Fibroblast of villous mesenchyme (primary cell): ENCODE results near the gene ATP2A2. TPM values are rescaled to one million over a fixed set of nuclear protein-coding genes. Genes with fewer than 3 reads are reported as not detected.

Experiments used
- DNase-seq: peaks from one replicate; pipeline ENCODE4 v3.0.0-alpha.2; 2010; ENCODE audit warnings: low read depth
- H3K4me3 ChIP-seq: 2 replicates; pipeline ENCODE4 v1.5.1; 2011; ENCODE audit warnings: low read depth, mild to moderate bottlenecking, low read length
- total RNA-seq: library from RNA; depleted of rRNA; stranded (reverse); fragments of >200 nt; gene quantifications from 2 replicates; pipeline ENCODE4 v1.2.3, GENCODE V29; 2012
- TF ChIP-seq, protein P1 (sequence below): IDR thresholded peaks from 2 replicates; pipeline ENCODE4 v1.5.1; 2012; ENCODE audit warnings: low read depth, mild to moderate bottlenecking, low read length; ENCODE audit not compliant: insufficient read depth

ATP2A2 gene
- total RNA-seq, 1 donor: 247 TPM

DNA sequence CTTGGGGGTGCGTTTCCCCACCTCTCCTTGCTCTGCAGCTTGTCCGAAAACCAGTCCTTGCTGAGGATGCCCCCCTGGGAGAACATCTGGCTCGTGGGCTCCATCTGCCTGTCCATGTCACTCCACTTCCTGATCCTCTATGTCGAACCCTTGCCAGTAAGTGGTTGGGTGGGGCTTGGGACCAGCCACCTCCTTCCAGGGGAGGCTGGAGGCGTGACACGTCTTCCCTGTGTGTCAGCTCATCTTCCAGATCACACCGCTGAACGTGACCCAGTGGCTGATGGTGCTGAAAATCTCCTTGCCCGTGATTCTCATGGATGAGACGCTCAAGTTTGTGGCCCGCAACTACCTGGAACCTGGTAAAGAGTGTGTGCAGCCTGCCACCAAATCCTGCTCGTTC lies 64.9 kb downstream of the ATP2A2 start:
- H3K4me3 ChIP-seq: no peak overlapping the region
- TF ChIP-seq, protein P1, sequence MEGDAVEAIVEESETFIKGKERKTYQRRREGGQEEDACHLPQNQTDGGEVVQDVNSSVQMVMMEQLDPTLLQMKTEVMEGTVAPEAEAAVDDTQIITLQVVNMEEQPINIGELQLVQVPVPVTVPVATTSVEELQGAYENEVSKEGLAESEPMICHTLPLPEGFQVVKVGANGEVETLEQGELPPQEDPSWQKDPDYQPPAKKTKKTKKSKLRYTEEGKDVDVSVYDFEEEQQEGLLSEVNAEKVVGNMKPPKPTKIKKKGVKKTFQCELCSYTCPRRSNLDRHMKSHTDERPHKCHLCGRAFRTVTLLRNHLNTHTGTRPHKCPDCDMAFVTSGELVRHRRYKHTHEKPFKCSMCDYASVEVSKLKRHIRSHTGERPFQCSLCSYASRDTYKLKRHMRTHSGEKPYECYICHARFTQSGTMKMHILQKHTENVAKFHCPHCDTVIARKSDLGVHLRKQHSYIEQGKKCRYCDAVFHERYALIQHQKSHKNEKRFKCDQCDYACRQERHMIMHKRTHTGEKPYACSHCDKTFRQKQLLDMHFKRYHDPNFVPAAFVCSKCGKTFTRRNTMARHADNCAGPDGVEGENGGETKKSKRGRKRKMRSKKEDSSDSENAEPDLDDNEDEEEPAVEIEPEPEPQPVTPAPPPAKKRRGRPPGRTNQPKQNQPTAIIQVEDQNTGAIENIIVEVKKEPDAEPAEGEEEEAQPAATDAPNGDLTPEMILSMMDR: no peak
- DNase-seq: no peak

DNA sequence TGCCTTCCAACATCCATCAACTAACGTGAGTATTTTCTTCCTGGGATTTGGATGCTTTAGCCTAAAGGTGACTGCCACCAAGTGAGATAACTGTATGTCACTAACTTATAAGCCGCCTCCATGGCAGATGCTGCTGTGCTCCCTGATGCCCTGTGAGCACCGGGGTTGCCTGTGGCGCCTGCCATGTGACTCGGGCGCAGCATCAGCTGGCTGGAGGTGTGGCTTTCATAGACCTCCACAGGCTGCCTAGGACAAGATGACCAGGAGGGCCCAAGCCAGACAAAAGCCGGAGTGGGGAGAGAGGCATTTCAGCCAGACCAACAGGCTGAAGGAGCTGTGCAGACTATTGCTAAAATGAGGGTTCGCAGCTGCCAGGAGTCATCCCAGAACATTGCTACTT lies 66.7 kb downstream of the ATP2A2 start:
- H3K4me3 ChIP-seq: no peak overlapping the region
- no peak for DNase-seq
- TF ChIP-seq, protein P1: no peak

DNA sequence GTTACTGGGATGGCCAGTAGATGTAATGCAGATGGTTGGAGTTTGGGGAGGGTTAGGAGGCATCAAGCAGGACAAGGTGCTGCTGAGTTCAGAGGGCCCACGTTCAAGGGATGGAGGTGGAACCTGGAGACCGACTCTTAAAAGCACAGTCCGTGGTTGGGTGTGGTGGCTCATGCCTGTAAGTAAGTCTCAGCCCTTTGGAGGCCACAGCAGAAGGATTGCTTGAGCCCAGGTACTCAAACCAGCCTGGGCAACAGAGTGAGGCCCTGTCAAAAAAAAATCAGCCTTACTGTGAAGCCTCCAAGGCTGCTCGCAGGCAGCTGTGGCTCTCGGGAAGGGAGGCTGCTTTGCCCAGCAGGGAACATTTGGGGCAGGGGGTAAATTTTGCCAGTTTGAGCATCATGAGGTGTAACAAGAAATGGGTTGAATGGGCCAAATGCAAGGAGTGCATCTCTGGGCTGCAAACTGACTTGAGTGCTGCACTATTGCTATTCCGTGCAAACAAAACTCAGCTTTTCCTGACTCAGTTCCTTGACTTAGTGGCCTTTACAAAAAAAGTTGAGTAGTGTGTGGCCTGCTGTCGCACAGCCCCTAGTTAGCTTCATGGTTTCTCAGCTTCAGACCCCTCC lies 67.5 kb downstream of the ATP2A2 start:
- no peak overlapping the region for H3K4me3 ChIP-seq

DNA sequence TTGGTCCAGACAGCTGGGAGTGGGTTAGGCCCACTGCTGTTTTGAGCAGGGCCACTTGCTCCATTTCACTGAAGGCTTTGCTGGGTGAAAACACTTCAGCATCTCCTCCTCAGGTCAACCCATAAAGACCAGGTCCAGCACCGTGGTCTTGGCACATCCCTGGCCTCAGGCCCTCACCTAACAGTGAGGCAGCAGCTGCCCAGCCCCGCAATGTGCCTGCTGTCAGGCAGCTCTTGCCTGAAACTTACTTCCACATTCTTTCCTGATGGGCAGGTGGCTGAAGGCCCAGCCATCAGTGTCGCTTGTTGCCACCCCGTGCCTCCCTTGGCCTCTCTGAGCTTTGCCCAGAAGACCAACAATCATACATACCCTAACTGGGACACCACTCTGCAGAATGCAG lies 68.0 kb downstream of the ATP2A2 start:
- no peak overlapping the region for H3K4me3 ChIP-seq
- no peak for DNase-seq
- TF ChIP-seq, protein P1: no peak

More for the DNA sequence above, 67.5 kb downstream of the ATP2A2 start:
- TF ChIP-seq, protein P1: no peak
- DNase-seq: no peak

DNA sequence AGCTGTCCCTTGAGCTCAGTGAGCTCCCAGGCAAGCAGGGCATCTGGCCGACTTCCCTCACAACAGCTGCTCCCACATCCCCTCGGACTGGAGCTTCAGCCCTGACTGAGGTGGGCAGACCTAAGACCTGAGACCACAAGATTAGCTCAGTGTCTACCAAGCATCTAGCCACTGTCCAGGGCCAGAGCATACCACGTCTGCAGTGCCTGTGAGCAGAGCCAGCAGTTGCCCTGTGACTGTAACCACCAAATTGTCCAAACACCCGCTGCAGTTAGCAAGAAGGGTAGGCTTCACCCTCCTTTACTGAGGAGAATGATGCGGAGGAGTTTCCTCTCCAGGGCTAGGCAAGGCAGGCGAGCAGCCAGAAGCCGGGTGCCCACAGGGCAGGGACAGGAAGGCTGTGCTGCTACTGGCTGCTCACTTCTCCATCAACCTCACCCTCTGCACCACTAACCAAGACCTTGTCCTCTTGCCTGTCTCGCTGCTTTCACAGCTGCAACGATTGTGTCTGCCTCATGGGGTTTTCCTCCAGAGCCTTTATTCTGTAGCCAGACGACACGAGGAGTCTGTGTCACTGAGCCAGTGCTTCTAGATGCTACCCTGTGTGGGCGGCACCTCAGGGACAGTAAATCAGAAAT lies 68.6 kb downstream of the ATP2A2 start:
- H3K4me3 ChIP-seq: no peak overlapping the region
- TF ChIP-seq, protein P1: no peak
- no peak for DNase-seq

DNA sequence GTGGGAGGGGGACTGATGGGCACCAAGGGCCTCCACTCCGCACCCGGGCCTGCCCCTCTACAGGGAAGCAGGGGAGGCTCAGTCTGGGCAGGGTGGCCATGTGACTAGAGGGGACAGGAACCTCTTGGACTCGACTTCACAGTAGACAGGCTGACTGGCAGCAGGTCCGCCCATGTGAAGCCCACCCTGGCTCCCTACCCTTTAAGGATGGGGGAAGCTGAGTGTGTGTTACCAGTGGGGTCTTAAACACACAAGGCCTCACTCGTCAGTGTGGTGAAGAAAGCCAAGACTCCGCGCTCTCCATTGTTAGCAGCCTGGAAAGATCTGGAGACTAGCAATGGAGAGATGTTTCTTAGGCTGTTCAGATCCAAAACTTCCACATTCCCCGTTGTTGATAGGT lies 70.1 kb downstream of the ATP2A2 start:
- DNase-seq: no peak
- no peak overlapping the region for H3K4me3 ChIP-seq

More for the DNA sequence above, 70.1 kb downstream of the ATP2A2 start:
- TF ChIP-seq, protein P1: no peak
